ENCODE results near the gene TMEM9. TPM values are rescaled to one million over a fixed set of nuclear protein-coding genes. Genes with fewer than 3 reads are reported as not detected.

Gene TMEM9
- total and polyA plus RNA-seq, 2 of the 8 experiments (the other 6 are each of a cell fraction or from before 2014, with no cell fraction given): 79.9 to 181 TPM

GRCh38 chr1:201171063-201172036, 17.1 kb upstream of the TMEM9 start (continued):
- TF ChIP-seq JUND (IDR thresholded peaks at IDR 0.05; ENCODE audit: low read length) (peak; percentile 95), CTCF (IDR thresholded peaks at IDR 0.05; ENCODE audit: control extremely low read depth in 1 of 3, insufficient read depth in 1 of 3, low read depth in 1 of 3, low read length in 3 of 3) (peak in 2 of 3 experiments; percentile 16 to 28; a peak in 2 of 4 replicates), ATF2 (IDR thresholded peaks at IDR 0.05; ENCODE audit: low read length) (peak; percentile 100), E2F6 (IDR thresholded peaks at IDR 0.05) (peak; percentile 0; the same call in 1 of the 2 replicates), KDM1A (IDR thresholded peaks at IDR 0.05; ENCODE audit: borderline replicate concordance, low read length) (peak; percentile 98)
